MM.1S (cell line): ENCODE data around the gene CNPY2.

ENCODE experiments used
- EZH2 ChIP-seq: fragments of 300-600 bp; sonication (generic); optimal IDR thresholded peaks from 2 replicates; pipeline ENCODE3; 2017; ENCODE audit warnings: low read depth, mild to moderate bottlenecking, antibody characterized with exemption, low read length, mixed read lengths
- TF ChIP-seq, protein P1 (sequence below): fragments of 300-600 bp; sonication (generic); IDR thresholded peaks from 2 replicates; pipeline ENCODE4 v1.5.1; 2016; ENCODE audit warnings: antibody characterized with exemption, low read length, mixed read lengths

DNA sequence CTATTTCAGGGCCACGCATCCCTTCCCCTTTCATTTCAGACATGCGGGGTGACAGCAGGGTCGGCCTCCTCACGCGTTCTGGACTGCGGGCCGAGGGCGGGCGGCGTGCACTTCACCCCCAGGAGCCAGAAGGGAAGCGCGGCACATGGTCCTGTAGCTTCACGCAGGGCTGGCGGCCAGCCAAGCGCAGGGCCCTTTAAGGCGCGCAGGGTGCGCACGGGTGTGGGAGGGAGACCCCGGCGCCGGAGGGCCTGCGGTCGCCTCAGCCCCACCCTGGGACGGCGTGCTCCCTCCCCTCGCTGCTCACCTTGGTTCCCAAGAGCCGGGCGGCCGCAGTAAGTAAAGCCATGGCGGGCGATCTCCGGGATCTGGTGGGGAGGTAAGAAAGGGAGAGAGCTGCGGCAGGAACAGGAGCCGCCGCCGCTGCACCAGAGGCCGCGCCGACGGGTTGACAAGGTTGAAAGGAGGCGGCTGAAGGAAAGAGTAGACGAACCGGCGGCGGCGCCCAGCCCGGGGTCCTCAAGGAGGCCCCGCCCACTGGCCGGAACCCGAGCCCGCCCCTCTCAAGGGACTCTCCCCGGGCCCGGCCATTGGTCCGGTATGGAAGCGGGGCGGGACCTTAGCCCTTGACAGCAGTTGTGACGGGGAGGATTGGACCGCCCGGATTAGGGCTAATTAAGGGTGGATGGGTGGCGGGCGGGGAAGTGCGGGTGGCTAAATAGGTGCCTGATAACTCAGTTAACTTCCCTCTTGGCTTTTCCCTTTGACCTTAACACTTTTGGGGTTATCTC, 15.7 kb downstream of the CNPY2 start, which contains the start of gene CS:
- TF ChIP-seq, protein P1, sequence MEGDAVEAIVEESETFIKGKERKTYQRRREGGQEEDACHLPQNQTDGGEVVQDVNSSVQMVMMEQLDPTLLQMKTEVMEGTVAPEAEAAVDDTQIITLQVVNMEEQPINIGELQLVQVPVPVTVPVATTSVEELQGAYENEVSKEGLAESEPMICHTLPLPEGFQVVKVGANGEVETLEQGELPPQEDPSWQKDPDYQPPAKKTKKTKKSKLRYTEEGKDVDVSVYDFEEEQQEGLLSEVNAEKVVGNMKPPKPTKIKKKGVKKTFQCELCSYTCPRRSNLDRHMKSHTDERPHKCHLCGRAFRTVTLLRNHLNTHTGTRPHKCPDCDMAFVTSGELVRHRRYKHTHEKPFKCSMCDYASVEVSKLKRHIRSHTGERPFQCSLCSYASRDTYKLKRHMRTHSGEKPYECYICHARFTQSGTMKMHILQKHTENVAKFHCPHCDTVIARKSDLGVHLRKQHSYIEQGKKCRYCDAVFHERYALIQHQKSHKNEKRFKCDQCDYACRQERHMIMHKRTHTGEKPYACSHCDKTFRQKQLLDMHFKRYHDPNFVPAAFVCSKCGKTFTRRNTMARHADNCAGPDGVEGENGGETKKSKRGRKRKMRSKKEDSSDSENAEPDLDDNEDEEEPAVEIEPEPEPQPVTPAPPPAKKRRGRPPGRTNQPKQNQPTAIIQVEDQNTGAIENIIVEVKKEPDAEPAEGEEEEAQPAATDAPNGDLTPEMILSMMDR = no peak
- no peak for TF ChIP-seq EZH2
